GM12878 (cell line): Measurements from ENCODE around the gene SF3B6. TPM values are rescaled to one million over a fixed set of nuclear protein-coding genes. Genes with fewer than 3 reads are reported as not detected.

Experiments used
- ATAC-seq: fragments of 200-7000 bp; cut with Tn5 transposase; 3 replicates; pipeline ENCODE4 v1.9.1; 2020; ENCODE audit warnings: mild to moderate bottlenecking, moderate library complexity
- BruUV-seq: library from RNA; stranded (reverse); fragments of 400-500 nt; replicated peaks from 2 replicates; lab custom pipeline; 2021; lab: Mats Ljungman, UMichigan
- CTCF ChIA-PET: fragments of 300-600 bp; sonication (Branson Sonifier 250); formaldehyde crosslinking; extraction: SDS; loops from one replicate; lab custom pipeline; 2021; ENCODE audit warnings: inconsistent platforms; lab: Yijun Ruan, JAX
- POLR2A ChIA-PET: fragments of 350-600 bp; formaldehyde crosslinking; extraction: SDS; loops from one replicate; lab custom pipeline; 2021; ENCODE audit warnings: inconsistent platforms; lab: Charles Lee
- RAD21 ChIA-PET: fragments of 300-600 bp; sonication (Branson Sonifier 250); formaldehyde crosslinking; loops from one replicate; lab custom pipeline; 2023; ENCODE audit warnings: antibody characterized with exemption; ENCODE audit not compliant: unreplicated experiment; lab: Charles Lee
- SMC1A ChIA-PET: fragments of 300-600 bp; sonication (Branson Sonifier 250); formaldehyde crosslinking; loops from one replicate; lab custom pipeline; 2023; ENCODE audit not compliant: unreplicated experiment, uncharacterized antibody; lab: Charles Lee
- DNase-seq: peaks from one replicate; pipeline ENCODE4 v3.0.0-alpha.2; 2011; ENCODE audit warnings: low read depth, low spot score
- FAIRE-seq: peaks from 3 replicates; lab custom pipeline; 2011; peaks lifted over from hg19 to GRCh38; lab: Jason Lieb, UNC
- H2AFZ ChIP-seq: 2 replicates; pipeline ENCODE4 v1.6.0; 2011; ENCODE audit warnings: low read depth, low read length, control low read depth; ENCODE audit not compliant: control insufficient read depth
- H3K27ac ChIP-seq: 2 replicates; pipeline ENCODE4 v1.5.1; 2011; ENCODE audit warnings: control low read depth; ENCODE audit not compliant: control insufficient read depth, insufficient read depth
- H3K27me3 ChIP-seq, 2 experiments: replicated peaks in 1 of 2; 2 replicates each; pipeline versions ENCODE4 v1.6.0 to v1.6.1; 2011; ENCODE audit warnings: low read length in 1 of 2; ENCODE audit not compliant: control insufficient read depth in 2 of 2, insufficient read depth in 2 of 2
- H3K36me3 ChIP-seq, 2 experiments: 2 replicates each; pipeline ENCODE4 v1.5.1; 2011; ENCODE audit warnings: low read length in 1 of 2; ENCODE audit not compliant: control insufficient read depth in 2 of 2, insufficient read depth in 2 of 2
- H3K4me1 ChIP-seq: 2 replicates; pipeline ENCODE4 v1.6.1; 2011; ENCODE audit warnings: mild to moderate bottlenecking, low read length, moderate library complexity, mixed read lengths; ENCODE audit not compliant: control insufficient read depth, insufficient read depth
- H3K4me2 ChIP-seq: 2 replicates; pipeline ENCODE4 v1.6.0; 2011; ENCODE audit warnings: control low read depth; ENCODE audit not compliant: control insufficient read depth, insufficient read depth
- H3K4me3 ChIP-seq: fragments of 200-600 bp; sonication (generic); 2 replicates; pipeline ENCODE4 v1.5.1; 2016
- H3K79me2 ChIP-seq: 2 replicates; pipeline ENCODE4 v1.6.0; 2011; ENCODE audit warnings: low read length; ENCODE audit not compliant: control insufficient read depth, insufficient read depth
- H3K9ac ChIP-seq: 2 replicates; pipeline ENCODE4 v1.8.0; 2011; ENCODE audit warnings: low read length, control low read depth, mixed read lengths; ENCODE audit not compliant: control insufficient read depth, insufficient read depth
- H3K9me3 ChIP-seq: replicated peaks from 3 replicates; pipeline ENCODE4 v1.5.1; 2011; ENCODE audit warnings: mild to moderate bottlenecking, low read length; ENCODE audit not compliant: control insufficient read depth, insufficient read depth
- H4K20me1 ChIP-seq: 2 replicates; pipeline ENCODE4 v1.6.0; 2011; ENCODE audit not compliant: control insufficient read depth, insufficient read depth
- ASH2L ChIP-seq: fragments of 300-600, 200-600 bp; sonication (generic); IDR thresholded peaks from 2 replicates; pipeline ENCODE4 v1.6.1; 2017; ENCODE audit warnings: low read depth, mild to moderate bottlenecking, borderline replicate concordance
- ATF2 ChIP-seq: IDR thresholded peaks from 2 replicates; pipeline ENCODE4 v1.6.1; 2012; ENCODE audit warnings: low read length, inconsistent platforms
- BCL3 ChIP-seq: IDR thresholded peaks from 2 replicates; pipeline ENCODE4 v1.6.1; 2011; ENCODE audit warnings: borderline replicate concordance, low read depth, mild to moderate bottlenecking, moderate library complexity, low read length; ENCODE audit not compliant: insufficient read depth, poor library complexity, severe bottlenecking
- CEBPB ChIP-seq, 2 experiments: fragments of 150-350 bp in 1 of 2; IDR thresholded peaks; 2 replicates each; pipeline ENCODE4 v1.6.1; 2012 to 2014; ENCODE audit warnings: low read depth in 2 of 2, low read length in 2 of 2, borderline replicate concordance in 1 of 2, inconsistent platforms in 1 of 2
- IKZF1 ChIP-seq: fragments of 450-650 bp; conservative IDR thresholded peaks from 2 replicates; pipeline ENCODE4 v1.6.1; 2017; ENCODE audit warnings: antibody characterized with exemption, mild to moderate bottlenecking
- IRF3 ChIP-seq: fragments of 450-650 bp; IDR thresholded peaks from 2 replicates; pipeline ENCODE4 v1.6.1; 2014; ENCODE audit warnings: mild to moderate bottlenecking
- LARP7 ChIP-seq: fragments of 450-650 bp; IDR thresholded peaks from 2 replicates; pipeline ENCODE4 v1.6.1; 2017; ENCODE audit warnings: mild to moderate bottlenecking
- MAX ChIP-seq: IDR thresholded peaks from 2 replicates; pipeline ENCODE4 v1.6.1; 2012; ENCODE audit warnings: low read depth, low read length, improper control_type of control experiment
- MEF2A ChIP-seq: IDR thresholded peaks from 2 replicates; pipeline ENCODE4 v1.6.1; 2011; ENCODE audit warnings: low read depth, mild to moderate bottlenecking, low read length, moderate library complexity; ENCODE audit not compliant: insufficient read depth
- NBN ChIP-seq: fragments of 450-650 bp; IDR thresholded peaks from 2 replicates; pipeline ENCODE4 v1.6.1; 2016
- NFXL1 ChIP-seq: fragments of 450-650 bp; IDR thresholded peaks from 2 replicates; pipeline ENCODE4 v1.6.1; 2017; ENCODE audit warnings: antibody characterized with exemption, mild to moderate bottlenecking, borderline replicate concordance
- PBX3 ChIP-seq: IDR thresholded peaks from 2 replicates; pipeline ENCODE4 v1.6.1; 2011; ENCODE audit warnings: mild to moderate bottlenecking, low read depth, low read length, moderate library complexity; ENCODE audit not compliant: insufficient replicate concordance
- POLR2A ChIP-seq: IDR thresholded peaks from 2 replicates; pipeline ENCODE4 v1.6.1; 2011; ENCODE audit warnings: low read depth, mild to moderate bottlenecking, low read length
- USF1 ChIP-seq: IDR thresholded peaks from 2 replicates; pipeline ENCODE4 v1.6.1; 2011; ENCODE audit warnings: borderline replicate concordance, low read depth, mild to moderate bottlenecking, moderate library complexity, mixed read lengths, low read length; ENCODE audit not compliant: insufficient read depth; ENCODE audit errors: extremely low read length
- ZNF207 ChIP-seq: fragments of 450-650 bp; IDR thresholded peaks from 2 replicates; pipeline ENCODE4 v1.6.1; 2014; ENCODE audit warnings: antibody characterized with exemption, mild to moderate bottlenecking, borderline replicate concordance
- ZZZ3 ChIP-seq: IDR thresholded peaks from 2 replicates; pipeline ENCODE4 v1.6.1; 2011; ENCODE audit warnings: low read depth; ENCODE audit not compliant: control insufficient read depth, insufficient read length
- WGBS: methylation state at CpG from one replicate; pipeline ENCODE4 v1.1.6; 2016; ENCODE audit warnings: low lambda C conversion rate; ENCODE audit not compliant: insufficient replicate concordance, insufficient coverage; ENCODE audit errors: missing lambda C conversion rate; 5-methylcytosine and 5-hydroxymethylcytosine counted together
- in situ Hi-C: fragments of 300-500 bp; cut with MboI; formaldehyde crosslinking; loops from 9 replicates; pipeline ENCODE4 v1.14.3; 2018; ENCODE audit warnings: mixed read lengths
- intact Hi-C: fragments of 100-400 bp; cut with micrococcal nuclease; formaldehyde crosslinking; loops from one replicate; pipeline ENCODE4 v1.14.2; 2022; ENCODE audit not compliant: unreplicated experiment
- polyA plus RNA-seq, 11 experiments: library from polyadenylated mRNA; depleted of rRNA in 4 of 11; unstranded in 6 of 11; stranded (reverse) in 5 of 11; fragments of >200 nt; fragmentation: Nextera tagmentation in 4 of 11; fragmentation: Illumina TruSeq in 1 of 11; extraction: Ambion mirVana in 4 of 11; extraction: Trizol in 1 of 11; gene quantifications; 1 replicate in 1 of 11; 2 replicates in 10 of 11; pipeline versions ENCODE4 v1.2.1 to v1.2.3, GENCODE V29; 2011 to 2016; ENCODE audit warnings: inconsistent platforms in 2 of 11, missing spikeins in 2 of 11, low read depth in 1 of 11
- total RNA-seq, 4 experiments: library from RNA; depleted of rRNA in 3 of 4; stranded (reverse); fragments of >200 nt in 3 of 4; fragmentation: Illumina TruSeq in 1 of 4; extraction: Trizol in 1 of 4; gene quantifications; 2 replicates each; pipeline versions ENCODE4 v1.2.1 to v1.2.3, GENCODE V29; 2013 to 2021

SF3B6 gene
- total and polyA plus RNA-seq, 10 of the 15 experiments (the other 5 are each of a cell fraction or from before 2014, with no cell fraction given), result 118 to 584 (median 270) TPM

GRCh38 chr2:24107336-24107735 is 31.2 kb upstream of the SF3B6 start:
- TF ChIP-seq USF1, result no peak
- TF ChIP-seq BCL3, result no peak
- no peak for TF ChIP-seq IKZF1
- no peak for TF ChIP-seq MAX
- TF ChIP-seq MEF2A, result no peak
- TF ChIP-seq ZNF207, result no peak
- no peak for TF ChIP-seq LARP7
- no peak for TF ChIP-seq ZZZ3
- TF ChIP-seq ATF2, result no peak
- no peak for TF ChIP-seq CEBPB (IDR thresholded peaks at IDR 0.05; ENCODE audit: borderline replicate concordance in 1 of 2, low read depth in 2 of 2, low read length in 2 of 2)
- no peak for TF ChIP-seq NFXL1
- TF ChIP-seq PBX3, result no peak
- no peak for TF ChIP-seq ASH2L
- TF ChIP-seq NBN, result no peak
- no peak for TF ChIP-seq POLR2A
- TF ChIP-seq IRF3, result no peak
- Histone ChIP-seq H2AFZ (no peak overlapping the region), H3K27me3 (no peaks in the 10 kb centered on the region), H3K36me3 (no peaks in the 10 kb centered on the region), H3K4me1 (peaks cover 9% of the 10 kb centered on the region), H3K79me2 (no peaks in the 10 kb centered on the region), H4K20me1 (no peaks in the 10 kb centered on the region), H3K4me3 (no peak overlapping the region), H3K27ac (no peak overlapping the region), H3K9ac (no peak overlapping the region), H3K9me3 (no peaks in the 10 kb centered on the region; the same call in 1 of the 3 replicates), H3K4me2 (no peak overlapping the region)
- in situ Hi-C loops, result no loop called here
- POLR2A ChIA-PET, result interaction anchor here (0.6 kb wide), 1 partner anchor 151 kb away, joined by 3 read pairs; no protein-coding TSS in a partner anchor
- CTCF ChIA-PET, result interaction anchor here (1.0 to 1.2 kb wide), 2 partner anchors 13 to 23 kb away, joined by 4 read pairs; partner anchors contain the start of gene TP53I3
- intact Hi-C loops, result no loop called here
- RAD21 ChIA-PET, result no interaction called here
- BruUV-seq, result no TSS peak
- SMC1A ChIA-PET, result interaction anchor here (1.5 kb wide), 1 partner anchor 18 kb away, joined by 4 read pairs; no protein-coding TSS in a partner anchor
- DNase-seq, result no peak
- ATAC-seq, result no peak
- FAIRE-seq, result no peak
- 93% methylated on average over 1 of the region's 1 CpG for WGBS
